ENCODE measurements around the gene SBK3.

The SBK3 gene

DNA sequence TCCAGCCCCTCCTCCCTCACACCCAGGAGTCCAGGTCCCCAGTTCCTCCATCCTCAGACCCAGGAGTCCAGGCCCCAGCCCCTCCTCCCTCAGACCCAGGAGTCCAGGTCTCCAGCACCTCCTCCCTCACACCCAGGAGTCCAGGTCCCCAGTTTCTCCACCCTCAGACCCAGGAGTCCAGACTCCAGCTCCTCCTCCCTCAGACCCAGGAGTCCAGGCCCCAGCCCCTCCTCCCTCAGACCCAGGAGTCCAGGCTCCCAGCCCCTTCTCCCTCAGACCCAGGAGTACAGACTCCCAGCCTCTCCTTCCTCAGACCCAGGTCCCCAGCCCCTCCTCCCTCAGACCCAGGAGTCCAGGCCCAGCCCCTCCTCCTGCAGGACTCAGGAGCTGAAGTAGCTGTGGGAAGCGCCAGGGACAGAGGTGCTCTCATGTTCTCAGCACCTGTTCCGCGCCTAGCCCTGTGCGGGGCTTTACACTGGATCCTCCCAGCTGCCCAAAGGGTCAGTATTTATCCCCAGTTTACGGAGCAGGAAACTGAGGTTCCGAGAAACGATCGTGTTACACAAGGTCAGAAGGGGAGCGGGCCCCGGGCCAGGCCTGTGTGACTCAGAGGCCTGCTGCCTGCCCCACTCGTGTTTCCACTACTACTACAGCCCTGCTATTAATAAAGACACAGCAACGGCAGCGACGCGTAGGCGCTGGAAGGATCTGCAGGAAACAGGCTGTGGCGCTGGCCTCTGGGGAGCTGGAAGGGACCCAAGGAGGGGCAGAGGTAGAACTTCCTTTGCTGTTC, 1.7 kb upstream of the SBK3 start:
- peak overlapping the region; percentile 83 to 98 (median 91) for H3K4me2 ChIP-seq
- peak overlapping the region; percentile 74 to 98 (median 83) for H3K27ac ChIP-seq
- no peaks in the 10 kb centered on the region for H3K36me3 ChIP-seq
- peak overlapping the region; percentile 48 to 84 (median 71) for H3K9ac ChIP-seq
- no peak for TF ChIP-seq Cebpa-rat (IDR thresholded peaks at IDR 0.05)
- no peaks in the 10 kb centered on the region for H3K27me3 ChIP-seq
- peaks cover 61 to 79% (median 74%) of the 10 kb centered on the region in 10 experiments for H3K4me1 ChIP-seq
- H3K9me3 ChIP-seq (replicated peaks in 1 of 11): no peaks in the 10 kb centered on the region
- H3K4me3 ChIP-seq: peak overlapping the region; percentile 10 to 53 (median 32); a peak in 15 of 20 replicates
- H4K20me1 ChIP-seq: no peaks in the 10 kb centered on the region

DNA sequence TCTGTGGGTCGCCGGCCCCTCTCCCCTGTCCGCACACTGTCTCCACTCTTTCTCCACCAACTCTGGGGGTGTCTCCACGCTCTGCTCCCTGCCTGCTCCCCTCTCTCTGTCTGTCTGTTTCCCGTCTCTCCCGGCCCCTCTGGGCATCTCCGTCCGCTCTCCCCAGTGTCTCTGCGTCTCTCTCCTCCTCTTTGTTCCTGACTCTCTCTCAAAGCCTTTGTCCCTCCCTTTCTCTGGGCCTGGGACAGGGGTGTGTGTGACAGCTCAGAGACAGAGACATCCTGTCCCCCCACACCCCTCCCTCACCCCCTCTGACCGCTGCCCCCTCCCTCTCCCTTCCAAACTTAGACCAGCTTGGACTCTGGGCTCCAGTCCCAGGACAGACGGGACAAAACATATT, 668 bp upstream of the SBK3 start:
- Histone ChIP-seq H3K4me1 (peaks cover 61 to 69% (median 67%) of the 10 kb centered on the region in 10 experiments), H3K4me3 (no peak overlapping the region; a peak in 4 of 20 replicates), H3K27me3 (no peaks in the 10 kb centered on the region), H3K9me3 (replicated peaks in 1 of 11) (no peaks in the 10 kb centered on the region), H3K9ac (peak overlapping the region; percentile 48 to 84 (median 71)), H3K4me2 (peak overlapping the region; percentile 83 to 98 (median 91)), H3K27ac (peak overlapping the region; percentile 74 to 98 (median 83)), H4K20me1 (no peaks in the 10 kb centered on the region), H3K36me3 (no peaks in the 10 kb centered on the region)
- TF ChIP-seq Cebpa-rat (IDR thresholded peaks at IDR 0.05): no peak

DNA sequence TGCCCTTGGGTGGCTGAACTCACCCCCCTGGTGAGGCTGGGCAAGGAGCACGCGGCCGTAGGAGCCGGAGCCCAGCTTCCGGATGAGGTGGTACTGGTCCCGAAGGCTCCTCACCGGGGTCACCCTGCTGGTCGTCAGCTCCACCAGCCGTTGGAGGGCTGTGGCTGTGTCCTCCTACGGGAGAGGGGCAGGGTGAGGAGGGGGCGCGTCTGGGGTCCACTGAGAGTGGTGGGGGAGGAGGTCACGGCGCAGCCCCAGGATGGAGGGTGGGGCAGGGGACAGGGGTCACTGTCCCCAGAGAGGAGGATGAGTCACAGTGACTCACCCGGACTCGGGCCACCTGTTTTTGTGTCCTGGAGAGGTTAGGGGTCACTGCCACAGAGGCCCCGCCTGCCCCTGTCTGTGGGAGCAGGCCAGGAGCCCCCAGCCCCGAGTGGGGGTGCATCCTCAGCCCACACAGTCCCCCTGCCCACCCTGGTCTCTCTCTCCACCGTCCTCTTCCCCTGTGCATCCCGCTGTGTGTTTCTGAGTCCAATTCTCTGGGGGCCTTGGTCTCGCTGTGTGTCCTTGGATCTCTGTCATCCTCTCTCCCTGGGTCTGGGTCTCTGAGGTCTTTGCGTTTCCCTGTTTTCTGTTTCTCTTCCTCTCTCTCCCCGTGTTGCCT, 435 bp downstream of the SBK3 start:
- H3K27ac ChIP-seq: peak overlapping the region; percentile 74 to 98 (median 83); a peak in 20 of 22 replicates
- H3K4me2 ChIP-seq: peak overlapping the region; percentile 83 to 98 (median 91)
- H3K27me3 ChIP-seq: no peaks in the 10 kb centered on the region
- H3K4me1 ChIP-seq: peaks cover 55 to 59% (median 57%) of the 10 kb centered on the region in 10 experiments
- no peaks in the 10 kb centered on the region for H3K36me3 ChIP-seq
- H3K9ac ChIP-seq: peak overlapping the region in 10 of 11 experiments; percentile 48 to 84 (median 73); a peak in 15 of 22 replicates
- H3K9me3 ChIP-seq (replicated peaks in 1 of 11): no peaks in the 10 kb centered on the region
- no peak for TF ChIP-seq Cebpa-rat (IDR thresholded peaks at IDR 0.05)
- no peak overlapping the region for H3K4me3 ChIP-seq
- H4K20me1 ChIP-seq: no peaks in the 10 kb centered on the region

DNA sequence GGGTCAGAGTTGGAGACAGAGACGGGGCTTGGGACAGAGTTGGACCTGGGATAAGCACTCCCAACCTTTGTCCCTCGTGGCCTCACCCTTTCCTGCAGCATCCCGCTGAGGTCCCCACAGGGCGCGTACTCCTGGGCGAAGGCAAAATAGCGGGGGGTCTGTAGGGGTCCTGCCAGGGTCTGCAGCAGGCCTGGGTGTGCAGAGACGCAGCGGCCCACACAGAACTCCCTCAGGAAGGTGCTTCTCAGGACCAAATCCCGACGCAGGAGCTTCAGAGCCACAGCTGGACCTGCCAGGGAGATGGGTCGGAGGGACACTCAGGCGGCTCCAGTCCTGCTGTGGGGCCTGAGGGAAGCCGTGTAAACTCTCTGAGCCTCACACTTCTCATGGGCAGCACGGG, 1.3 kb downstream of the SBK3 start:
- no peaks in the 10 kb centered on the region for H3K9me3 ChIP-seq (replicated peaks in 1 of 11)
- no peaks in the 10 kb centered on the region for H3K36me3 ChIP-seq
- no peak overlapping the region for H3K4me3 ChIP-seq
- TF ChIP-seq Cebpa-rat (IDR thresholded peaks at IDR 0.05): no peak
- H3K9ac ChIP-seq: no peak overlapping the region
- peak overlapping the region in 2 of 11 experiments; percentile 84 to 85; a peak in 4 of 22 replicates for H3K27ac ChIP-seq
- H3K4me1 ChIP-seq: peaks cover 46 to 50% (median 49%) of the 10 kb centered on the region in 10 experiments
- H3K27me3 ChIP-seq: no peaks in the 10 kb centered on the region
- no peaks in the 10 kb centered on the region for H4K20me1 ChIP-seq
- H3K4me2 ChIP-seq: peak overlapping the region in 1 of 11 experiments; percentile 87; a peak in 3 of 22 replicates

DNA sequence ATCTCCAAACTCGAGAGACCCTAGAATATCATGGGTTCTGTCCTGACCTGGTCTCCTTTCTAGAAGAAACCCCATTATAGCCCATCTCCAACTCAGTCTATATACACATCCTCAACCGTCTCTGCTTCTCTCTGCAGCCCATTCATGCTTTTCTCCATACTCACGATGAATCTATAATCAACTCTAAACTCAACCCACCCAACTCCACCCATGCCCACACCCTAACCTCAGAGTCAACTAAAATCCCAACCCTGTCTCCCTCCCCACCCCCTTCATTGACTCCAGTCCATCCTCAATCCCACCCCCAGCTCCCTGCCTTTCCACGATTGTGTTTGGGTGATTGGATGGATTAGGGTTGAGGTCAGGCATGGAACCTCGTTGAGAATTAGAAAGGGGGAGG, 1.8 kb downstream of the SBK3 start:
- no peak overlapping the region for H3K4me3 ChIP-seq
- no peaks in the 10 kb centered on the region for H3K27me3 ChIP-seq
- no peak for TF ChIP-seq Cebpa-rat (IDR thresholded peaks at IDR 0.05)

DNA sequence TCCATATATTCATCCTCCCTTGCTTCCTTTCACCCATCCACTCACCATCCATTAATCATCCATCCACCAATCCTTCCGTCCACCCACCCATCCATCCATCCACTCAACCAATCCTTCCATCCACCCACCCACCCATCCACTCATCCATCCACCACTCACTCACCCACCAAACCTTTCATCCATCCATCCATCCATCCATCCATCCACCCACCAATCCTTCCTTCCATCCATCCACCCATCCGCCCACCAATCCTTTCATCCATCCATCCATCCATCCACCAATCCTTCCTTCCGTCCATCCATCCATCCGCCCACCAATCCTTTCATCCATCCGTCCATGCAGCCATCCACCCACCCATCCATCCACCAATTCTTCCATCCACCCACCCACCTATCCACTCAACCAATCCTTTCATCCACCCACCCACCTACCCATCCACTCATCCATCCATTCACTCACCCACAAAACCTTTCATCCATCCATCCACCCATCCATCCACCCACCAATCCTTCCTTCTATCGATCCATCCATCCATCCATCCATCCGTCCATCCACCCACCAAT, 3.0 kb downstream of the SBK3 start:
- H3K27ac ChIP-seq: no peak overlapping the region
- H3K9me3 ChIP-seq (replicated peaks in 1 of 11): no peaks in the 10 kb centered on the region
- H3K27me3 ChIP-seq: no peaks in the 10 kb centered on the region
- no peaks in the 10 kb centered on the region for H3K36me3 ChIP-seq
- no peaks in the 10 kb centered on the region for H4K20me1 ChIP-seq
- H3K4me2 ChIP-seq: no peak overlapping the region
- H3K4me3 ChIP-seq: no peak overlapping the region
- no peak for TF ChIP-seq Cebpa-rat (IDR thresholded peaks at IDR 0.05)
- H3K4me1 ChIP-seq: peaks cover 30 to 34% (median 33%) of the 10 kb centered on the region in 10 experiments
- H3K9ac ChIP-seq: no peak overlapping the region

More for the DNA sequence above, 1.8 kb downstream of the SBK3 start:
- H3K36me3 ChIP-seq: no peaks in the 10 kb centered on the region
- H4K20me1 ChIP-seq: no peaks in the 10 kb centered on the region
- H3K4me2 ChIP-seq: no peak overlapping the region
- no peaks in the 10 kb centered on the region for H3K9me3 ChIP-seq (replicated peaks in 1 of 11)
- peaks cover 42 to 46% (median 45%) of the 10 kb centered on the region in 10 experiments for H3K4me1 ChIP-seq
- H3K27ac ChIP-seq: no peak overlapping the region
- H3K9ac ChIP-seq: no peak overlapping the region

DNA sequence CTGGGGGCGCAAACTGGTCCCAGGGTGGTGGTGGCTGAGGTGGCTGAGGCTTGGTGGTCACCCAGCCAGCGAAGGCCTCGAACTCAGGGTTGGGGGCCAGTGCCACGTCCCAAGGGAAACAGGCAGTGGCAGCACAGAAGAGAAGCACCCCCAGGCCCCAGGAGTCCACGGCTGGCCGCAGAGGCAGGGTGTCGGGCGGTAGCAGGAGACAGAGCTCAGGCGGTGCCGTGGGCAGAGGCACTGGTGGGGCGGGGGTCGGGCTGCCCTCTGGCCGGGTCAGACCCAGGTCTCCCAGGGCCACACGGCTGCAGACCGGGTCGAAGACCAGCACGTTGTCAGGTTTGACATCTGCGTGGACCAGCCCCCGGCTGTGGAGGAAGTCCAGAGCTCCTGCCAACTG, 4.3 kb downstream of the SBK3 start:
- Histone ChIP-seq H3K9me3 (replicated peaks in 1 of 11) (no peaks in the 10 kb centered on the region), H3K9ac (no peak overlapping the region), H4K20me1 (no peaks in the 10 kb centered on the region), H3K4me3 (no peak overlapping the region), H3K4me1 (peaks cover 17 to 23% (median 21%) of the 10 kb centered on the region in 10 experiments), H3K4me2 (no peak overlapping the region), H3K27ac (no peak overlapping the region), H3K36me3 (no peaks in the 10 kb centered on the region), H3K27me3 (no peaks in the 10 kb centered on the region)
- TF ChIP-seq Cebpa-rat (IDR thresholded peaks at IDR 0.05): no peak

DNA sequence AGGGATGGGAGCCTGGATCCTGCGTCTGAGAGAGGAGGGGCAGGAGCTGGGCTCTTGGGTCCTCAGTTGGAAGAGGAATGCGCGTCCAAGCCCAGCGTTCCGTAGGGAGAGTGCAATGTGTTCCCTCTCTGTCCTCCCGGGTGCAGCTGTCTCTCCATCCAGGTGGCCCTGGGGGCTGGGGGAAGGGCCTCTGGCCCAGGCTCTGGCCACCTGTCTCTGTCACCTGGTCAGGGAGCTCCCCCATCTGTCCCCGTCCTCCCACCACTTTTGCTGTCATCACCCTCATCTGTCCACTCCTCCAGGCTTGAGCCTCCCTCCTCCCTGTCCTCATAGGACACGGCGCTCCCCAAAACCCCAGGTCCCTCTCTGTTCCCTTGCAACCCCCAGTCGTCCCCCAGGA, 4.7 kb downstream of the SBK3 start:
- peaks cover 12 to 21% (median 16%) of the 10 kb centered on the region in 10 experiments for H3K4me1 ChIP-seq
- H4K20me1 ChIP-seq: no peaks in the 10 kb centered on the region
- no peak overlapping the region for H3K4me2 ChIP-seq
- no peak overlapping the region for H3K4me3 ChIP-seq
- no peaks in the 10 kb centered on the region for H3K36me3 ChIP-seq
- H3K27me3 ChIP-seq: no peaks in the 10 kb centered on the region
- TF ChIP-seq Cebpa-rat (IDR thresholded peaks at IDR 0.05): no peak
- no peaks in the 10 kb centered on the region for H3K9me3 ChIP-seq (replicated peaks in 1 of 11)
- no peak overlapping the region for H3K27ac ChIP-seq
- H3K9ac ChIP-seq: no peak overlapping the region

All from BLaER1 treated with 17β-estradiol and CSF1 and Interleukin-3, amounts not matched to agents 10 nM and 100 nM (cell line).